Activated CD4-positive, alpha-beta T cell treated with anti-CD3 and anti-CD28 coated beads for 24 hours (primary cell): ENCODE data around the gene GJC2.
"Not testable (repeated sequence)": the region's sequence is repeated elsewhere in the genome, so short reads cannot be mapped to it uniquely, and the experiment has no call there.

Source experiments
- DNase-seq, 2 donors: peaks; one replicate each; pipeline ENCODE4 v3.0.0-alpha.2; 2020; ENCODE audit warnings: low read depth in 2 of 2

The GJC2 gene

GRCh38 chr1:228172591-228173527, 23.1 kb downstream of the GJC2 start:
- no peak for DNase-seq

GRCh38 chr1:228173528-228174481, 24.1 kb downstream of the GJC2 start:
- DNase-seq: not testable (repeated sequence)

GRCh38 chr1:228174482-228175315, 25.0 kb downstream of the GJC2 start:
- DNase-seq: no peak

GRCh38 chr1:228175316-228176023, 25.7 kb downstream of the GJC2 start:
- no peak for DNase-seq

GRCh38 chr1:228176024-228176395, 26.3 kb downstream of the GJC2 start:
- no peak for DNase-seq

- DNase-seq: no peak
Measured at GRCh38 chr1:228176461-228177182, 26.9 kb downstream of the GJC2 start.

GRCh38 chr1:228177183-228177475, 27.4 kb downstream of the GJC2 start:
- DNase-seq: no peak

- DNase-seq: no peak
Measured at GRCh38 chr1:228177721-228178710, 28.3 kb downstream of the GJC2 start.

- no peak for DNase-seq
Measured at GRCh38 chr1:228178737-228179684, 29.3 kb downstream of the GJC2 start.

- no peak for DNase-seq
Measured at GRCh38 chr1:228180271-228180958, 30.7 kb downstream of the GJC2 start.

GRCh38 chr1:228180959-228181644, 31.4 kb downstream of the GJC2 start:
- DNase-seq: no peak

GRCh38 chr1:228181645-228182034, 31.9 kb downstream of the GJC2 start:
- no peak for DNase-seq

GRCh38 chr1:228182296-228183030, 32.7 kb downstream of the GJC2 start:
- DNase-seq: no peak

GRCh38 chr1:228184152-228184551, 34.4 kb downstream of the GJC2 start:
- no peak for DNase-seq

- no peak for DNase-seq
Measured at GRCh38 chr1:228185641-228185965, 35.9 kb downstream of the GJC2 start.

GRCh38 chr1:228188249-228188648, 38.5 kb downstream of the GJC2 start:
- not testable (repeated sequence) for DNase-seq
